AG09319 (cell line): ENCODE results near the gene UBE2J1.

ENCODE experiments used
- DNase-seq: peaks from one replicate; pipeline ENCODE4 v3.0.0-alpha.2; 2010; ENCODE audit warnings: low read depth; ENCODE audit errors: extremely low read depth
- CTCF ChIP-seq: IDR thresholded peaks from 2 replicates; pipeline ENCODE4 v1.5.1; 2011; ENCODE audit warnings: low read depth, mild to moderate bottlenecking, inconsistent platforms, low read length, moderate library complexity

Gene UBE2J1

GRCh38 chr6:89335164-89335563 is 17.4 kb downstream of the UBE2J1 start:
- TF ChIP-seq CTCF = no peak
- DNase-seq = no peak

DNA sequence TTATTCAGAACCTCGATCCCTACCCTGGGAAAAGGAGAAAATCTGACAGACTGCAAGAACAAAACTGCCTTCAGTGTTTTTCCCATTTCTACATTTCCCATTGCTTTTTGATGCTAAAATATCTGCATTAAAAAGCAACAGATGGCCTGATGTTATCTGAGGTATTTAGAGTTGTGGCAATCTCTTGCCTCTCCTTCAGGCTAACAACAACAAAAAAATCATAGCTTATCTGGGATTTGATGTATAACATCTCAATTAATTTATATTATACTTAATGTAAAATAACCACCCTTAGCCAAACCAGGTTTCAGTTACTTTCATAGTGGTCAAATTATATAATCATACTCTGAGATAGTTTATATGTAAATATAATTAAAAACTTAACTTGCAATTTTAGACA is 21.6 kb downstream of the UBE2J1 start:
- no peak for TF ChIP-seq CTCF

DNA sequence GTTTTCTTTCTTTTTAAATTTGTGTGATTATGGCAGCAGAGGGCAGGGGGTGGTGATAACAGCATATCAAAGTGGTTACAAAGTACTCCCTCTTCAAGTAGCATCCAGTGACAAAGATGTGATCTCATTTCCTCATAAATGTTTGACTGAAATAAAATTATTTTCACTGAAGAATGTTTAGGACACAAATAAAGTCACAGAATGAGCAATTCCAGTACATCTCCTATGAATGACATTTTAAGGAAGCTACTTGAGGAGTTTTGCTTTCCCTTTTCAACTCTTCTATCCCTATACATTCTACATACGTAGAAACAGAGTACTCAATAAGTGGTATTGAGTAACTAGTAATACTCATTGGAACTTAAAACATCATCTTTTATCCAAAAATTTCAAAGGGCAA is 23.5 kb downstream of the UBE2J1 start:
- TF ChIP-seq CTCF = no peak
- DNase-seq = no peak

More for the DNA sequence above, 21.6 kb downstream of the UBE2J1 start:
- DNase-seq = no peak

GRCh38 chr6:89324304-89324703 is 28.2 kb downstream of the UBE2J1 start:
- TF ChIP-seq CTCF = no peak

GRCh38 chr6:89323511-89323971 is 29.0 kb downstream of the UBE2J1 start:
- no peak for DNase-seq

More at GRCh38 chr6:89324304-89324703, 28.2 kb downstream of the UBE2J1 start:
- DNase-seq = no peak

DNA sequence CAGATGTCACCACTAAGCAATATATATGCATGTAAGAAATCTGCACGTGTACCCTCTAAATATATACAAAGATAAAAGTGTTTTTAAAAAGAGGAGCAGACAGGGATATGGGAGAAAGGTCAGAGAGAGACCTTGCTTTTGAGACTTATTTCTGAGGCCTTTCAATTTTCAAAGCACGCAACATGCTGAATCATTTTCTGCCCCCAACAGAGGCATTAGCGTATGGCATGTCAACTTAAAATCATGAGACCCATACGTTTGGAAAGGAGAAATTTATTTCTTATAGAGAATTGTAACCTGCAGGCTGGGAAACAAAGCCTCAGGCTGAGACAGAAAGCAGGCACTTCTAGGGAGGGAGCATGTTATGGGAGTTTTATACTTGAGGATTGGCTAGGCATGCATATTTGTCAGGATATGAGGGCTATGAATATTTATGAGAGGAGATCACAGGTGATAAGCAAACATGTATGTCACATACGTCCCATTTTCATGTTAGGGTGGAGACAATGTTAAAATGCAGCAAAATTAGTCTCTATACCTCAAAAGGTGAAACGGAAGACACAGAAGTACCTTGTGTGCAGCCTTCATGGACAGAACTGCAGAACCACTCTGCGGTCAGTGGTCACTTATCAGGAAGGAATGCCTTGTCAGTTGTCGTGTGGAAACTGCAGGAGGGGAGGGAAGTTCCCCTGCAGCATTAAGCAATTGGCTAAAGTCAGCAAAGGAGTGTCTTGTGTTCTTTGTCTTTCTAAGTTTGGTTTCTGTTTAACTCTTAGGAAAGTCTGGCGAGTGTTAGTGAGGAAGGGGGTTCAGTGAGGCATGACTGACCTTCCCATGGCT is 31.2 kb downstream of the UBE2J1 start:
- no peak for DNase-seq
- no peak for TF ChIP-seq CTCF

More at GRCh38 chr6:89323511-89323971, 29.0 kb downstream of the UBE2J1 start:
- no peak for TF ChIP-seq CTCF

- no peak for DNase-seq
- TF ChIP-seq CTCF = no peak
Measured at GRCh38 chr6:89320012-89320559, 32.4 kb downstream of the UBE2J1 start.
